IMR-90 (cell line): ENCODE data around the gene PARL. TPM values are rescaled to one million over a fixed set of nuclear protein-coding genes. Genes with fewer than 3 reads are reported as not detected.

Experiments
- ATAC-seq: fragments of 200-7000 bp; cut with Tn5 transposase; 2 replicates; pipeline ENCODE4 v1.9.1; 2020; ENCODE audit warnings: low read depth, mild to moderate bottlenecking, moderate library complexity
- BruUV-seq: library from RNA; stranded (reverse); fragments of 400-500 nt; replicated peaks from 2 replicates; lab custom pipeline; 2021; lab: Mats Ljungman, UMichigan
- CTCF ChIA-PET: fragments of 300-600 bp; formaldehyde crosslinking; extraction: SDS; loops from one replicate; lab custom pipeline; 2021; ENCODE audit warnings: antibody characterized with exemption; lab: Yijun Ruan, JAX
- POLR2A ChIA-PET: fragments of 300-600 bp; sonication (Branson Sonifier 250); formaldehyde crosslinking; loops from one replicate; lab custom pipeline; 2022; ENCODE audit warnings: antibody characterized with exemption; ENCODE audit not compliant: unreplicated experiment; lab: Charles Lee
- DNase-seq: peaks from one replicate; pipeline ENCODE4 v3.0.0; 2013
- H2AFZ ChIP-seq: replicated peaks from 2 replicates; pipeline ENCODE3; 2013; ENCODE audit warnings: low read length, mild to moderate bottlenecking; ENCODE audit not compliant: poor library complexity
- H2AK5ac ChIP-seq: 2 replicates; pipeline ENCODE4 v1.6.1; 2013; ENCODE audit warnings: low read depth, low read length, inconsistent platforms
- H2AK9ac ChIP-seq: replicated peaks from 2 replicates; pipeline ENCODE3; 2013; ENCODE audit warnings: mild to moderate bottlenecking, low read depth, low read length, moderate library complexity; ENCODE audit not compliant: poor library complexity
- H2BK120ac ChIP-seq: 2 replicates; pipeline ENCODE4 v1.6.1; 2013; ENCODE audit warnings: low read depth, low read length, inconsistent platforms
- H2BK15ac ChIP-seq: 3 replicates; pipeline ENCODE4 v1.6.1; 2013; ENCODE audit warnings: low read depth, low read length, inconsistent platforms
- H2BK20ac ChIP-seq: 2 replicates; pipeline ENCODE4 v1.6.1; 2013; ENCODE audit warnings: low read depth, mild to moderate bottlenecking, inconsistent platforms, low read length, moderate library complexity
- H2BK5ac ChIP-seq: 2 replicates; pipeline ENCODE4 v1.6.1; 2013; ENCODE audit warnings: mild to moderate bottlenecking, low read depth, low read length, inconsistent platforms; ENCODE audit not compliant: poor library complexity, severe bottlenecking
- H3K14ac ChIP-seq: replicated peaks from 2 replicates; pipeline ENCODE4 v1.6.1; 2013; ENCODE audit warnings: low read depth, low read length, inconsistent platforms
- H3K18ac ChIP-seq: 2 replicates; pipeline ENCODE4 v1.6.1; 2013; ENCODE audit warnings: low read depth, low read length, control low read depth
- H3K23ac ChIP-seq: 2 replicates; pipeline ENCODE4 v1.6.1; 2013; ENCODE audit warnings: low read depth, low read length, inconsistent platforms
- H3K27ac ChIP-seq: 2 replicates; pipeline ENCODE4 v1.5.1; 2013; ENCODE audit warnings: mild to moderate bottlenecking, control low read depth, low read length; ENCODE audit not compliant: insufficient read depth
- H3K27me3 ChIP-seq: 2 replicates; pipeline ENCODE4 v1.6.1; 2013; ENCODE audit warnings: low read length; ENCODE audit not compliant: control insufficient read depth, insufficient read depth
- H3K36me3 ChIP-seq: 2 replicates; pipeline ENCODE4 v1.6.1; 2013; ENCODE audit warnings: low read length, mixed read lengths; ENCODE audit not compliant: control insufficient read depth, insufficient read depth
- H3K4ac ChIP-seq: 2 replicates; pipeline ENCODE4 v1.6.1; 2013; ENCODE audit warnings: low read depth, low read length, inconsistent platforms
- H3K4me1 ChIP-seq: 2 replicates; pipeline ENCODE4 v1.6.1; 2013; ENCODE audit warnings: low read length, mixed read lengths; ENCODE audit not compliant: control insufficient read depth, insufficient read depth
- H3K4me2 ChIP-seq: 2 replicates; pipeline ENCODE4 v1.6.1; 2013; ENCODE audit warnings: low read depth, mild to moderate bottlenecking, control low read depth, low read length, moderate library complexity
- H3K4me3 ChIP-seq: 2 replicates; pipeline ENCODE4 v1.5.1; 2013; ENCODE audit warnings: low read depth, mild to moderate bottlenecking, control low read depth, low read length, moderate library complexity; ENCODE audit not compliant: insufficient read depth
- H3K56ac ChIP-seq: 2 replicates; pipeline ENCODE4 v1.6.1; 2013; ENCODE audit warnings: low read length, inconsistent platforms; ENCODE audit not compliant: insufficient read depth; ENCODE audit errors: extremely low read depth
- H3K79me1 ChIP-seq, 2 experiments: 2 replicates each; pipeline ENCODE4 v1.6.1; 2013; ENCODE audit warnings: low read length in 2 of 2, inconsistent platforms in 1 of 2, low read depth in 1 of 2
- H3K9ac ChIP-seq: 2 replicates; pipeline ENCODE4 v1.6.1; 2013; ENCODE audit warnings: low read depth, low read length, control low read depth
- H3K9me1 ChIP-seq: 2 replicates; pipeline ENCODE4 v1.6.1; 2013; ENCODE audit warnings: low read length, inconsistent platforms; ENCODE audit not compliant: insufficient read depth
- H3K9me3 ChIP-seq: 2 replicates; pipeline ENCODE4 v1.6.1; 2013; ENCODE audit warnings: low read length; ENCODE audit not compliant: control insufficient read depth, insufficient read depth
- H4K20me1 ChIP-seq: 2 replicates; pipeline ENCODE4 v1.6.1; 2013; ENCODE audit warnings: low read length, inconsistent platforms; ENCODE audit not compliant: insufficient read depth
- H4K5ac ChIP-seq: 2 replicates; pipeline ENCODE4 v1.6.1; 2013; ENCODE audit warnings: mild to moderate bottlenecking, low read depth, low read length, control low read depth
- H4K8ac ChIP-seq, 2 experiments: 2 replicates each; pipeline ENCODE4 v1.6.1; 2013; ENCODE audit warnings: low read depth in 2 of 2, low read length in 2 of 2, control low read depth in 1 of 2, inconsistent platforms in 1 of 2
- H4K91ac ChIP-seq: 2 replicates; pipeline ENCODE4 v1.6.1; 2013; ENCODE audit warnings: low read depth, low read length, inconsistent platforms; ENCODE audit not compliant: insufficient read depth
- WGBS, 2 experiments: methylation state at CpG; one replicate each; pipeline versions ENCODE4 v1.1.5 to v1.1.7; 2013; ENCODE audit warnings: missing lambda C conversion rate in 2 of 2; ENCODE audit not compliant: insufficient read length in 1 of 2; ENCODE audit errors: extremely low coverage in 2 of 2; 5-methylcytosine and 5-hydroxymethylcytosine counted together
- dilution Hi-C: fragments of 300-500 bp; cut with HindIII; formaldehyde crosslinking; loops from one replicate; pipeline ENCODE4 v1.14.3; 2018; ENCODE audit warnings: low sequenced_read_pairs; ENCODE audit not compliant: unreplicated experiment
- in situ Hi-C: fragments of 300-500 bp; cut with MboI; formaldehyde crosslinking; loops from 3 replicates; pipeline ENCODE4 v1.14.3; 2019; ENCODE audit warnings: low sequenced_read_pairs, inconsistent platforms, mixed read lengths
- intact Hi-C: fragments of 100-400 bp; cut with micrococcal nuclease; formaldehyde crosslinking; loops from 2 replicates; pipeline ENCODE4 v1.10.0; 2022
- polyA plus RNA-seq, 3 experiments: library from polyadenylated mRNA; depleted of rRNA; stranded (reverse); fragments of >200 nt; gene quantifications; 2 replicates each; pipeline ENCODE4 v1.2.3, GENCODE V29; 2012; ENCODE audit warnings: low replicate concordance in 1 of 3
- total RNA-seq: library from RNA; depleted of rRNA; stranded (reverse); fragments of >200 nt; gene quantifications from 2 replicates; pipeline ENCODE4 v1.2.3, GENCODE V29; 2012
- TF ChIP-seq, protein P1 (sequence below): fragments of 150-350 bp; IDR thresholded peaks from 2 replicates; pipeline ENCODE4 v1.6.1; 2016; ENCODE audit warnings: low read depth, mild to moderate bottlenecking, low read length, moderate library complexity, borderline replicate concordance

PARL gene
- total and polyA plus RNA-seq, 2 of the 4 experiments (the other 2 are of a cell fraction), result 35.5 to 42.6 TPM

DNA sequence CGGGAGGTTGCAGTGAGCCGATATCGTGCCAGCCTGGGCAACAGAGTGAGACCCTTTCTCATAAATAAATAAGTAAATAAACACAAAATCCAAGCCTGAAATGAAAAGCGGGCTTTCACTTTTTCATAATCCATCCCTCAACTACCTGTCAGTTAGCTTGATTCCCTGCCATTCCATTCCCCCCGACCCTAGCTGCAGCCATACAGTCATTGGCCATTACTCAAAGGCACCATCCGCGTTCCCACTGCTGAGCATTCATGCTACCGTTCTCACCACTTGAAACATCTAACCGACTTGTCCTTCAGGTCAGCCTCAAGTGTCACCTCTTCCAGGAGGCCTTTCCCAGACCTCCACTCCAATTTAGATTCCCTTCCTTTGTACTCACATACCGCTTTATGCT, 1.1 kb upstream of the PARL start:
- Histone ChIP-seq H3K4me3 (no peak overlapping the region), H3K9me3 (no peaks in the 10 kb centered on the region), H3K56ac (no peak overlapping the region), H2AK5ac (no peak overlapping the region), H2AFZ (no peak overlapping the region), H3K79me1 (peaks cover 0 to 25% of the 10 kb centered on the region in 2 experiments; a peak in 2 of 4 replicates), H3K9ac (no peak overlapping the region), H3K4me1 (peaks cover 4% of the 10 kb centered on the region; the same call in 1 of the 2 replicates), H2BK5ac (no peak overlapping the region), H2BK20ac (no peak overlapping the region), H2AK9ac (no peak overlapping the region), H3K4me2 (no peak overlapping the region), H3K9me1 (no peaks in the 10 kb centered on the region), H3K4ac (no peak overlapping the region; the same call in 1 of the 2 replicates), H3K18ac (no peak overlapping the region), H3K27me3 (peaks cover 12% of the 10 kb centered on the region), H4K91ac (no peak overlapping the region), H4K8ac (no peak overlapping the region; a peak in 1 of 4 replicates), H4K5ac (no peak overlapping the region), H3K27ac (no peak overlapping the region), H2BK120ac (no peak overlapping the region), H3K14ac (no peak overlapping the region), H3K36me3 (no peaks in the 10 kb centered on the region), H3K23ac (no peak overlapping the region), H2BK15ac (no peak overlapping the region), H4K20me1 (peaks cover 7% of the 10 kb centered on the region)
- intact Hi-C loops (loop anchor here (10.0 kb wide), 2 partner anchors 701 to 761 kb away; no protein-coding TSS in a partner anchor), dilution Hi-C loops (no loop called here), in situ Hi-C loops (no loop called here)
- CTCF ChIA-PET, result interaction anchor here (1.3 kb wide), 1 partner anchor 60 kb away, joined by 5 read pairs; the partner anchor contains the start of gene MAP6D1
- POLR2A ChIA-PET, result no interaction called here
- 87% methylated on average over 6 of the region's 10 CpGs; no CpG with 5 or more reads in 1 of the 2 experiments for WGBS, 2 experiments
- TF ChIP-seq, protein P1, sequence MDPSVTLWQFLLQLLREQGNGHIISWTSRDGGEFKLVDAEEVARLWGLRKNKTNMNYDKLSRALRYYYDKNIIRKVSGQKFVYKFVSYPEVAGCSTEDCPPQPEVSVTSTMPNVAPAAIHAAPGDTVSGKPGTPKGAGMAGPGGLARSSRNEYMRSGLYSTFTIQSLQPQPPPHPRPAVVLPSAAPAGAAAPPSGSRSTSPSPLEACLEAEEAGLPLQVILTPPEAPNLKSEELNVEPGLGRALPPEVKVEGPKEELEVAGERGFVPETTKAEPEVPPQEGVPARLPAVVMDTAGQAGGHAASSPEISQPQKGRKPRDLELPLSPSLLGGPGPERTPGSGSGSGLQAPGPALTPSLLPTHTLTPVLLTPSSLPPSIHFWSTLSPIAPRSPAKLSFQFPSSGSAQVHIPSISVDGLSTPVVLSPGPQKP, result no peak
- ATAC-seq (no peak), DNase-seq (no peak)
- no TSS peak for BruUV-seq
